ENCODE data around the gene IRF8.
"Not testable (repeated sequence)": the region's sequence is repeated elsewhere in the genome, so short reads cannot be mapped to it uniquely, and the experiment has no call there.

The IRF8 gene

GRCh38 chr16:85868495-85868894, 30.5 kb upstream of the IRF8 start:
- DNase-seq (ENCODE audit: low read depth): no peak

DNA sequence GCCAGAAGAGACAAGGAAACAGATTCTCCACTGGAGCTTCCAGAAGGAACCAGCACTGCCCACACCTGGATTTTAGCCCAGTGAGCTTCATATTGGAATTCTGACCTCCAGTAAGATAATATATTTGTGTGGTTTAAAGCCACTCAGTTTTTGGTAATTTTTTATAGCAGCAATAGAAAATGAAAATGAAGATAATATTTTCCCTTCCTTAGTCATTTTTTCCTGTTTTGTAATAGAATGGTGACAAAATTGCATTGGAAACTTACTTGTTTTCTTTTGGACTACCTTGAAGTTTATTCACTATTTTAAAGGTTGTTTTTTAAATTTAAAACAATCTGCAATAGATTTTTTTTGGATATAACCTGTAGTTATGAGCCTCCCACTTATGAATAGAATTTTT, 29.8 kb upstream of the IRF8 start:
- DNase-seq (ENCODE audit: low read depth): no peak

DNA sequence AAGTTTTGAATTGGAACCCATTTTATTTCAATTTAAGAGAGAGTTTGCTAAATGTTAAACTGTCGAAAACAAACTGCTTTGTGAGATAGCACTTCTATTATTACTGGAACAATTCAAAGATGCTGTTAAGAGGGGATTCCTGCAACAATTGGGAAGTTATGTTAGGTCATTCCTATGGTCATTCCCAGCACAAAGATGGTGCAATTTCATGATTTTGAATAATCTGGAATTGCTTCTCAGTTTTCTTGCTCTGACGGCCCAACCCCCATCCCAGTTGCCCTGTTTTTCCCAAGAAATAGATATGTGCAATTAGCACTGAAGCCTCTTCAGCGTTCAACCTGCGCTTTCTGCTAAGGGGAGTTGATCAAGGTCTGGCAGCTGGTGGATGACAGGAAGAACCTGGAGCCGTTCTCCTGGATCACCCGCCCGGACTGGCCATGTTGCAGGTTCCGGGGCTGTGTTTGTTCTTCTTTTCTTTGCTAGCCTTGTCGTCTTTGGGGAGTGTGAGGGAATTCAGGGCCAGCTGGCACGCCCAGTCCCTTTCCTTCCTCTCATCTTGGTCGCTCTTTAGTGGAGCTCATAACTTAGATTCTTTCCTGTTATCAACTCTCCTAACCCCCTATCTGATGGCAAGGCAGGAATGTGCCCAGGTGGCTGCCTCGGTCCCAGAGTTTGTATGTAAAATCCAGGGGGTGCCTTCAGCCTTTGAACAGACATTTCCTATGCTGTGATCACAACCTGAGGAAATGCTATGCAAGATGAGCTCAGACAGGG, 29.0 kb upstream of the IRF8 start:
- no peak for DNase-seq (ENCODE audit: low read depth)

DNA sequence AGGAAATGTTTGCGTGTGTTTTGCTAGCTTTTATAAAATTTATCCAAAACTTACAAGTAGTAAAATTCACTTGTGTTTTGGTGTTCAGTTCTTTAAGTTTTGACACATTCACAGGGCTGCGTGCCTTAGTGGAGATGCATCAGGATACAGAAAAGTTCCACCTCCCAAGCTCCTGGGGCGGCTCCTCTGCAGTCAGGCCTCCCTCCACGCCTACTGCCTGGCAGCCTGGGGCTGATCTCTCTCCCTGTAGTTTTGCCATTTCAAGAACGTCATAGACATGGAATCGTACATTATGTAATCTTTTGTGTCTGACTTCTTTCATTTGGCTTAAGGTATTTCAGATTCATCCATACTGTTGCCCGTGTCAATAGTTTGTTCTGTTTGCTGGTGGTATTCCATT, 27.2 kb upstream of the IRF8 start:
- DNase-seq (ENCODE audit: low read depth): no peak

- DNase-seq (ENCODE audit: low read depth): no peak
Observed at GRCh38 chr16:85872734-85873133, 26.2 kb upstream of the IRF8 start.

- no peak for DNase-seq (ENCODE audit: low read depth)
Observed at GRCh38 chr16:85873153-85873552, 25.8 kb upstream of the IRF8 start.

DNA sequence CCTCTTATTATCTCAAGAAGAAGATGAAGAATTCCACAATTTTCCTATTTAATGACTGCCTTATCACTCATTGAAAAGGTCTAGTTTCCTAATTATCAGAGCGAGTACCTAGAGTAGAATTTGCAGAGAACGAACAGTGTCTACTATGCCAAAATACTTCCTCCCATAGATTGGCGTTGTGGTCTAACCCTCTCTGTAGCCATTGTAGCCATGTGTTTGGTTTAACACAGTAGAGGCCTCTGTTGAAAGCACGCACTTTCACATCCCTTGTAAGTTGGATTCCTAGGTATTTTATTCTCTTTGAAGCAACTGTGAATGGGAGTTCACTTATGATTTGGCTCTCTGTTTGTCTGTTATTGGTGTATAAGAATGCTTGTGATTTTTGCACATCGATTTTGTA, 24.9 kb upstream of the IRF8 start:
- not testable (repeated sequence) for DNase-seq (ENCODE audit: low read depth)

GRCh38 chr16:85878407-85878806, 20.6 kb upstream of the IRF8 start:
- no peak for DNase-seq (ENCODE audit: low read depth)

GRCh38 chr16:85878875-85879274, 20.1 kb upstream of the IRF8 start:
- peak; percentile 57 for DNase-seq (ENCODE audit: low read depth)

DNA sequence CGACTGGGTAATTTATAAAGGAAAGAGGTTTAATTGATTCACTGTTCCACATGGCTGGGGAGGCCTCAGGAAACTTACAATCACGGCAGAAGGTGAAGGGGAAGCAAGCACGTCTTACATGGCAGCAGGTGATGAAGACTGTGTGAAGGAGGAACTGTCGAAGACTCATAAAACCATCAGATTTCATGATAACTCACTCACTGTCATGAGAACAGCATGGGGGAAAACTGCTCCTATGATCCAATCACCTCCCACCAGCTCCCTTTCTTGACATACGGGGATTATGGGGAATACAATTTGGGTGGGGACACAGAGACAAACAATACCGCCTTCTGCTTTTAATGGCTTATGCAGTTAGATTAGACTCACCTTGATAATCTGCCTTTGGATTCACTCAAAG, 19.4 kb upstream of the IRF8 start:
- no peak for DNase-seq (ENCODE audit: low read depth)

GRCh38 chr16:85879975-85880831, 18.8 kb upstream of the IRF8 start:
- no peak for DNase-seq (ENCODE audit: low read depth)

DNA sequence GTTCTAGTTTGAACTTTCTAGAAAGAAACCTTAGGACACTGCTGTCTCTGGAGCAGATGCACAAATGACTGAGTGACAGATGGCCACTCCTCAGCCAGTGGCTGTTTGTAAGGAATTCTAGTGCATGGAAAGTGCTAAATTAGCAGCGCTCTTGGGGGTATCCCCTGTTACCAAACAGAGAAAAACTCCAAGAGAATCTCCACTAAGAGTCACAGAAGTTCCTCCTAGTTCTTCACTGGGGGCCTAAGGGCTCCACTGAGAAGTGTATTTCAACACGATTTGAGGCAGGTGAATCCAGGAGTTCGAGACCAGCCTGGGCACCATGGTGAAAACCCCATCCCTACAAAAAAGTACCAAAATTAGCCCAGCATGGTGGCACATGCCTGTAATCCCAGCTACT, 18.1 kb upstream of the IRF8 start:
- no peak for DNase-seq (ENCODE audit: low read depth)

GRCh38 chr16:85881436-85881835, 17.5 kb upstream of the IRF8 start:
- DNase-seq (ENCODE audit: low read depth): no peak

GRCh38 chr16:85882181-85882810, 16.7 kb upstream of the IRF8 start:
- no peak for DNase-seq (ENCODE audit: low read depth)

DNA sequence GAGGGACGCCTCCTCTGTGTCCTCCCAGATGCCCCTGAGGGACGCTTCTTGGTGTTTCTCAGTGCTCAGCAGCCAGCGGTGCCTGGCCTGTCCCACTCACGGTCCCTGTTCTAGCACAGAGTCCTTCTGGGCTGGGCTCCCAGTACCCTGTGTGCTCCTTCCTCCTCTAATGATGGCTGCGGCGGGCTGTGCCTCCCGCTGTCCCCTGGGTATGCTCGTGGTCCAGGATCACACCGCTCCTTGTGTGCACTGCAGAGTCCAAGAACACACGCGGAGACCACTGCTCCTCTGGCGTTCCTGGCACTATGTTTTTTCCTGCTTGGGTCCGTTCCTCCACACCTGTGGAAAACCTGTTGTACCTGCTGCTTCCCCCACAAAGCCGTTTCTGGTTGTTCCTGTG, 15.1 kb upstream of the IRF8 start:
- no peak for DNase-seq (ENCODE audit: low read depth)

GRCh38 chr16:85884808-85885463, 14.0 kb upstream of the IRF8 start:
- no peak for DNase-seq (ENCODE audit: low read depth)

DNA sequence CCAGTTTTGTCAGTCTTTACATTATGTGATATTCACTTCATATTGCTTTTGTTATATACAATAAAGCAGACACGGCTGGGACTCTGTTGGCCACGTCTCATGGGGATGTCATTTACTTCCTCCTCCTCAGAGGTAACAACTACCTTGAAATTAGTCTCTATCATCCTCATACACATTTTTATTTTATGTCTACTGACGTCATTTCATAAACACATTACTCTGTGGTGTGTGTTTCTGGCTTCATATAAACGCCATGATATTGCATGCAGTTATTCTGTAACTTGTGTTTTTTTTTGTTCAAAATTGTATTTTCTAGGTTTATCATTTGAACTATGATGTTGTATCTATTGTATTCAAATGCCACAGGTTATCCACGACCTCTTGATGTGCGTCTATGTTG, 13.4 kb upstream of the IRF8 start:
- no peak for DNase-seq (ENCODE audit: low read depth)

- DNase-seq (ENCODE audit: low read depth): peak; percentile 87
Observed at GRCh38 chr16:85888405-85889331, 10.3 kb upstream of the IRF8 start.

DNA sequence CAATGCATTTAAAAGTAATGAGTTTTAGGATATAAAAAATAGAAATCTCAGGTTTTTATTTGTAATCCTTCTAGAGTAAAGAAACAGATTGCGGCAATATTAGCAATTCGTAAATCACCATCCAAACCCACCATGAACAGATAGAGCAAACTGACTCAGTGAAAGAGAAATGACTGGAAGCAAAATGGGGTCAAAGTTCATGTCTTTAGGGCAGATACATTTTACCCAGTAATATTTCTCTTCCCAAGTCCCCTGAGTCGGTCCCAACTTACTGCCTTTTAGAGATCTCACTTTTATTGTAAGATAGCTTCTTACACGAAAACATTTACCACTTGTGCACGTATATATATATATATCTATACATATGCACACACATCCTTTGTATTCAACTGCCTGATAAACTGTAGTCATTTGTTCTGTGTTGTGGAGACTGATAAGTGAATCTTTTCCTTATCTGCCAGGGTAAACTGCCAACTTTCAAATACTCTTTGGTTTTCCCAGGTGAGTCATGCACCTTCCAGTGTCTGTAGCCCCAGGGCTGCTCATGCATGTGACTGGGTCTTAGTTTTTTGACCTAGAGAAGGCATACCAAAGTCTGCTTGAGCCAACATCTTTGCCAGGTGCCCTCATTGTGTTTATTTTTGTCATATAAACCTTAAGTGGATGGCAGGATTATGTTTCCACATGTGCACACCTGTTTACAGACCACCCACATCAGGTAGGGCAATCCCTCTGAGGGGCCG, 7.8 kb upstream of the IRF8 start:
- no peak for DNase-seq (ENCODE audit: low read depth)

DNA sequence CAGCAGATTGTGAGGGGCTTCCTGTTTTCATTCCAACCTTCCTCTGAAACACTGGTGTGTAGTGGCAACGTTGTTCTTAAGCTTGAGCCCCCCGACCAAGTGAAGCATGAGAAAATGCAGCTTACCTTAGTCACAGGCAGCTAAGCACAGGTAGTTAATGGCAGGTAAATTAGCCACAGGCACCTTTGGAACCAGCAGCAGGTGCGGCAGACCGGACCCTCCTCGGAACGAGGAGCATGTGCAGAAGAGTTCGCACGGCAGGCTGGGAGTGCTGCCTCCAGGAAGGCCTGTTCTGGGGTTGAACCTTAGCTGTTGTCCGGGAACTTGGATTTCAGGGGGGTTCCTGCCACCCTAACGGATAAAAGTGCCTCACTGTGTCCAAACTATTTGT, 7.2 kb upstream of the IRF8 start:
- no peak for DNase-seq (ENCODE audit: low read depth)

GRCh38 chr16:85892760-85893159, 6.2 kb upstream of the IRF8 start:
- no peak for DNase-seq (ENCODE audit: low read depth)
